Bone marrow (tissue), 2 donors: ENCODE data around the gene LRMDA.

Experiments
- DNase-seq, 2 donors: peaks; one replicate each; lab custom pipeline; 2025; lab: John Stamatoyannopoulos, UW

LRMDA gene

DNA sequence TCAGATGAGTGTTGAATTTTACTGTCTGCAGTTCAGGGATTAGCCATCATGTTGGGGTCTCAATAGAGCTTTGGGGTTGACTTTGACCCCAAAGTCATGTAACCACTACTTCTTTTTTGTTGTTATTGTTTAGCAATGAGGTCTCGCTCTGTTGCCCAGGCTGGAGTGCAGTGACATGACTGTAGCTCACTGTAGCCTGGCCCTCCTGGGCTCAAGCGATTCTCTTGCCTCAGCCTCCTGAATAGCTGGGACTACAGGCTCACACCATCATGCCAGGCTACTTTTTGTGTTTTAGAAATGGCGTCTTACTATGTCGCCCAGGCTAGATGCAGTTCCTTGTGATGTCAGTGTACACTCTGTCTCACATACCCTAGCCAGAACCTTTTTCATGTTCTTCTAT is 598.4 kb downstream of the LRMDA start:
- no peak for DNase-seq

DNA sequence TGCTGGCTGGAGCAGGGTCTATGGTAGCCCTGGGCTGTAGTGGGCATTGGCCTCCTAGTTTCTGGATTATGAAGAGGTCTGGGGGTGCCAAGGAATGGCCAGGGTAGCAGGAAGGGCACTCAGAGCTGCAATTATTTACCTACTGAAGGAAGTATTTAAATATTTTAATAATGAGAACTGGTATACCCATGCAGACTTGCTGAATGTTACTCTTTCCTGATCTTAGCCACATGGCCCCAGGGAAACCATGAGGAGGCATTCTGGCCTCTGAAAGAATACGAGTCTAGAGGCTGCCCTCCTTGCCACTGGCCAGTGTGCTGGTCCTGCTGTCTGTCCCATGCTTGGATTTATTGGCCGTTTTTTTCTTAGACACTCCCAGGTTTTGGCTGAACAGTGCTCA is 599.7 kb downstream of the LRMDA start:
- DNase-seq, result no peak

DNA sequence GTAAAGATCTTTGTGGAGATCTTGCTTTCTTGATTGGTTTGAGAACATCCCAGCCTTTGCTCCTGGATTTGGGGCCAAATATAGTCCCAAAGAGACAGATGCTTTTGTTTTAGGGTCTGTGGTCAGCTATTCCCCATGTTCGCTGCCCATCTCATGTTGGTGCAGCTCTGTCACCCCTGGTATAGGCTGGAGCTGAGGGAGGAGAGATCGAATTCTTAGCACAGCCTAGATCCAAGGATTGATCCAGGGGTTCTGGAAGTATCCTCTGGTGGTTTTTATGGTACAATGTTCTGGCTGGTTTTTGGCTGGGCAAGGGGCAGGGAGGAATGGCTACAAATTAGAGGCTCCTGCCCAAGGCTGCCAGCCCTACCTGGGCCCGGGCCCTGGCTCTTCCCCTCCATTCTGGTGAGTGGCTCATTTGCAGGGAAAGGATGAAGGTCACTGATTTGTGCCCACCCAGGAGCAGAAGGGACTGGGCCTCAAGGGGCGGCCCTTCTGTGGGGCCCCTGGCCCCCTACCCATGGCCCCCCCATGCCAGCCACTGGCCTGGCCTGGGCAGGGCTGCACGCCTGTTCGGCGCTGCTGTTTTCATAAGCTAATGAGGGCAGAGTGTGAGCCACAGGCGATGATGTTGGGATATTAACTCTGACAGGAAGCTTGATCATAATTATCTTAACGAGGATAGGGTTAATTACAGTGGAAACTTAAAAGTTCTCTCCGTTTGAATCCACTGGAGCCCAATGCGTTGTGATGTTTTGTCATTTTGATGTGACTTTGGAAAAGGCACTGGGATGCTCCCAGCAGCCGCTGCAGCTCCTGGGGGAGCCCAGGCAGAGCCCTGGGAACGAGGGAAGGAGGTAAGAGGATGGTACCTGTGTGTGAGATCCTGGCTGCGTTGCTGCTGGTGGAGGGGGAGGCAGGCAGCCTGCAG is 600.6 kb downstream of the LRMDA start:
- no peak for DNase-seq

DNA sequence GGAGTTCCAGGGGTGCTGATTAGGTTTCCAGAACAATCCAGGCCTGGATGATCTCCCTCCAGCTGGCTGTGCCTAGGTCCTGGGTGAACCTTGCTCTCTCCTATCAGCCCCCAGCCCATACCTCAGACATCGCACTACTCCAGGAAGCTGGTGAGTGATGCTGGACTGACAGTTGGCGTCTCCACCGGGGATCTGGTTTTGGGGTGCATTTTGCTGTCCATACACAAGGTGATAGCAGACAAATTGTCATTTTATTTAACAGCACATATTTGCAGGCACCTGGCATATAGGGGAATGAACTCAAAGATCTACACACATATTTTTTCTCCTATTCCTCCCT is 601.2 kb downstream of the LRMDA start:
- no peak for DNase-seq

DNA sequence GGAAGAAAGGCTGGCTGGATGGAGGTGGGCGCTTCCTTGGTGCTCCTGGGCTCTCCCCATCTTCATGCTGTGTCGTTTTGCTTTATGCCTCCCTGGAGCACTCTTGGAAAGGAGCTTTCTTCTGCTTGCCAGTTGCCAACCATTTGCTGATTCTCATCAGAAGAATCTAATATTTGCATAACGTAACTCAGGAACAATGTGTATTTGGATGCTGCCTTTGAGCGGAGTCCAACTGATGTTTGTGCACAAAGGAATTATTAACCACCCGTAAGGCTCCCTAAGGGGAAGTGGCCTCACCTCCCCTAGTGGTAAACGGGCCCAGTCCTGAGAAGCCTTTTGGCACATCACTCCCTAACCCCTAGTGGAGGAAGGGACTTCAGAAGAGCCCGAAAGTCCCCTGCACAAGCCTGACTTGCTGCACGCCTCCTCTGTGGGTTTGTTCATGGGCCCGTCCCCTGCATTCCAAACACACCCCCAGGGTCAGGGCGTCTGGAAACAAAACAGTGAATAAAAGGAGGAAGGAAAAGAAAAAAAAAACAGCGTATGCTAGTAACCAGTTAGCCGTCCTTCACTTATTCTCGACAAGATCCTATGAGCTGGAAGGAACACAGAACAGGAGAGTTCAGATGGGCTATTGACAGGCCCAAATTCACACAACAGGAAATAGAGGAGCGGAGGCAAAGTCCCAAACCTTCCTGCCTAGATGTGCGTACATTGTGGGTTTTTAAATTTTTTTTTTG is 602.2 kb downstream of the LRMDA start:
- no peak for DNase-seq

DNA sequence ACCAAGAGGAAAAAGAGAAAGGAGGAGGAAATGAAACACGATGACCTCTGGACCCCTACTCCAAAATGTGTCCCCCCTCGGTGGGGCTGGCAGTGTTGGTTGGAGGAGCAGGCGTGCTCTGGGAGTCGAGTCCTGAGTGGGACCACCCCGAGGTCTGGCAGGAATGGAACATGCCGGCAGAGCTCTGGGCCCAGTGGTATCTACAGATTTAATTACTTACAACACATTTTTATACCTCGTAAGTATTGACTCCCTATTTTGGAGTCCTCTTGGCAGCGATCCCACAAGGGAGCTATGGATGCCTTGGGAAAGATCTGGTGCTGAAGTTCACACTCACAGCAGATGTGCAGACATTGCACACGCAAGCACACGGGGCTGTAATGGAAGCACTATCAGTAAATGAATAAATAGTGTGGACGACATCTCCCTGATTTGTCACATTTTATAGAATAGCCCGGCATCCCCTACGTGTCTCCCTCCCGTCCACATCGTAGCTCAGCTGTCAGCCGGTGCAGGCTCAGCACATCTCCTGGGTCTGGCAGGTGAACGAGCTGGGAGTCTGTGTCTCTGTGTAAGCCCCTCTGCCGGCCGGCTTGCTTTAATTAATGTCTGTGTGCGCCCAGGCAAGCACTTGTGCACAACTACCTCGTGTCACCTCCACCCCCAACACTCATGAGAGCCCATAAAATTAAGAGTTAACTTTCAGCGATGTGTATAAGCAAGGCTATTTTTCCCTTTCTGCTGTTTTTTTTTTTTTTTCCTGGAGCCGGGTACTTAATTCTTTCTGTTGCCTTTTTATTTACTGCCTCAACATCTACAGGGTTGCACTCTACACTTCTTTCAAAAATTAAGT is 603.2 kb downstream of the LRMDA start:
- no peak for DNase-seq

DNA sequence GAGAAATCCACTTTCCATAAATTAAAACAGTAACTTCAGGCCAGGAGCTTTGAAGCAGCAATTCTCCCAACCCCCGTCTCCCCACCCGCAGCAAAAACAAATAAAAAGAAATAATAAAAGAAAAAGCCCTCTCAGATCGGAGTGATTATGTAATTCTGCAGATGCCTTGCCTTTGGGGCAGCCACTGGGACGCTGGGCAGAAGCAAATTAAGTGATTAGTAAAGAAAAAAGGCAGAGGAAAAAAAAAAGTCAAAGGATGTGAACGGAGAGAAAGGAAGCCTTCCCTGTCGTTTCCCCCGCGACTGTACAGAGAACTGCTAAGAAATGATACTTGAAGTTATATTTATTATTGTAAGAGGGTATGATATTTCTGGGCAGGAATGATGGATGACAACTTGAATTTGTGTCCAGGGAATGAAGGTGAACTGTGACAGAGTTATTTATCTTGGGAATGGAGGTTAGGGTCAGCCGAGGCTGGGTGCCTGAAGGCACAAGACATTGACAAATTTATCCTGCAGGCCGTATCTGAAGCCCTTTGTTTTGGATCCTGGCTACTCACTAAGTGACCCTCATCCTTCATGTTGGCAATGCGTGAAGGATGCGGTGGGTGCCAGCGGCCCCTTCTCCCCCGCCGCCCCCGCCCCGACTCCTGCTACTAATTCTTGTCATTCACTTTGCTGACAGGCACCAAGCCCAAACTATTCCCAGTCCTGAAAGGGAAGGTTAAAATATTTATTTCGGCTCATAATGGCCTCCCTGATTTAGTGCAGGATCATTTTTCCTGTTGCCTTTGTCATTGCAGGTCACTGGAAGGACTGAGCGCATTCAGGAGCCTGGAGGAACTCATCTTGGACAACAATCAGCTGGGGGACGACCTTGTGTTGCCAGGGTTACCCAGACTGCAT is 604.0 kb downstream of the LRMDA start:
- DNase-seq, result no peak

DNA sequence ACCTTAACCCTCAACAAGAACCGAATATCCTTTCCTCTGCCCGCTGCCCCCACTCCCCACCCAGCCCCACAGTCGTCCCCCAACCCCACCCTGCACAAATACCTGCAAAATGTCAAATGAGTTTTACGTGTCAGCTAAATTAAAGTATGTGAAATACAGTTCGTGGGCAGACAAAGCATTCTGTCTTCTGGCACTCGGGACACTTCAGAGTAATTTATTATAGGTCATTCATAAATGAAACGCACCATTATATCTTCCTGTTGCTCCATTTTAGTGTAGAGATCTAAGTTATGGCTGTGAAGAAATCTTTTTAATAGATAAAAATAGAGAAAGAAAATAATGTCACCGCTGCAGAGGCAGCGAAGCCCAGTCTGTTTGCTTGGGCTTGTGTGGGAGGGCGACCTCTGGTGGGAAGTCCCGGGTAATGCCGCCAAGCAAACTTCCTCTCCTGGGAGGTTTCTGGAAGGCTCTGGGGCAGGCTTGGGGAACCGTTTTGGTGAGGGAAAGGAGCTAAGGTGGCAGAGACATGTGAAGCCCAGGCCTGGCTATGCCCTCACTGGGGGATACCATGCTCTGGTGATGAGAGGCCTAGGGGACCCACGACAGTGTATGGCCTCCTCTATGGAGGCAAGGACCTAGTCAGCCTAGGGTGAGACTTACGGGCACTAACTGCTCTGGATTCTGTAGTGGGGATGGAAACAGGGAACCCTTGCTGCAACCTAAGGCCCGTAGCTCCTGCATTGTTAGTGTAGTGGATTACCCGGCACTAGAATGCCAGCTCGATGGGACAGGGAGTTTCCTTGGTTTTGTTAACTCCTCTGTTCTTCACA is 604.9 kb downstream of the LRMDA start:
- peak in 1 of 2 donors; percentile 34 for DNase-seq

DNA sequence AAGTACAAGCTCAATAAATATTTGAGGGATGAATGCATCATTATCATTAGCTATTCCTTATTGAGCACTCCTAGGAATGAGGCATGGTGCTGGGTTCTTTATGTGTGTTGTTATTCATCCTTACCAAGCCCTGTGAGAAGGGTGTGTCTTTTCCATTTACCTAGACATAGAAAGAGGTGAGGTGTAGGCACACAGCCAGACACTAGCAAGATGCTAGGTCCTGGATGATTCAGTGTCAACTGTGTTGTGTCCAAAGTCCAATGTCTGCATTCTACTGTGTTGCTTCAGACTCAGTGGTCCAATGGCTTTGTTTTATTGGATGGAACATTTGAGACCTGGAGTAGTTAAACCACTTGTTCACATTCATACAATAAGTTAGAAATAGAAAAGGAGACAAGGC is 605.5 kb downstream of the LRMDA start:
- no peak for DNase-seq

DNA sequence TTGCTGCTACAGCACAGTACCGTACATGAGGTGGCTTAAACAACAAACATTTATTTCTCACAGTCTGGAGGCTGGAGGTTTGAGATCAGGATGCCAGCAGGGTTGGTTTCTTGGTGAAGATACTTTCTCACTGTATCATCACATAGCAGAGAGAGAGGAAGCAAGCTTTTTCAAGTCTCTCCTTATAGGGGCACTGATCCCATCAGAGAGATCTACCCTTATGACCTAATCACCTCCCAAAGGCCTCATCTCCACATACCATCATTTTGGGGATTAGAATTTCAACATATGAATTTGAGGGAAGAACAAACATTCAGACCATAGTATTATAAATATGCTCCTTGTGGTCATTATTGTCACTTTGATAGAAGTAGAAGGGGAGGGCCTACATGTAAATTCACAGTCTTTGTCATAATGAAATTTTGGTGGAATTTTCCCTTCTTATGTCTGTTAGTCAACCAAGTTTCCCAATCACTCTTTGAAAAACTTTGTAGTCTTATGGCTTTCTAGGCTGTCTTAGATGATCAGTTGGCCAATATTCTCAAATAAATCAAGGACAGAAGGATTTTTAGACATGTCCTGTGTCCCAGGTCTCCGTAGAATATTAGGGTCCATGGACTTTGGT is 606.2 kb downstream of the LRMDA start:
- no peak for DNase-seq

DNA sequence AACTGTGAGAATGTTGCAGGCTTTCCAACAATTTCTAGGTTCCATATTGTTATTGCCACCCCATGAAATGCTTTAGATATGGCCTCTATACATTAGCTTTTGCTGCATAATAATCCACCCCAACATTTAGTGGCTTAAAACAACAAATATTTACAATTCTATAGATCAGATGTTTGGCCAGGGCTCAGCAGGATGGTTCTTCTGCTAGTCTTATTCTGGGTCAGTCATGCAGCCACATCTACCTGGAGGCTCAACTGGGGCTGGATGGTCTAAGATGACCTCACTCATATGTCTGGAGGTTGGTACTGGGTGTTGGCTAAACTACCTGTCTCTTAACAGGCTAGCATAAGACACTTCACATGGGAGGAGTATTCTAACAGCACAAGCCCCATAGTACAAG is 607.3 kb downstream of the LRMDA start:
- DNase-seq, result no peak

DNA sequence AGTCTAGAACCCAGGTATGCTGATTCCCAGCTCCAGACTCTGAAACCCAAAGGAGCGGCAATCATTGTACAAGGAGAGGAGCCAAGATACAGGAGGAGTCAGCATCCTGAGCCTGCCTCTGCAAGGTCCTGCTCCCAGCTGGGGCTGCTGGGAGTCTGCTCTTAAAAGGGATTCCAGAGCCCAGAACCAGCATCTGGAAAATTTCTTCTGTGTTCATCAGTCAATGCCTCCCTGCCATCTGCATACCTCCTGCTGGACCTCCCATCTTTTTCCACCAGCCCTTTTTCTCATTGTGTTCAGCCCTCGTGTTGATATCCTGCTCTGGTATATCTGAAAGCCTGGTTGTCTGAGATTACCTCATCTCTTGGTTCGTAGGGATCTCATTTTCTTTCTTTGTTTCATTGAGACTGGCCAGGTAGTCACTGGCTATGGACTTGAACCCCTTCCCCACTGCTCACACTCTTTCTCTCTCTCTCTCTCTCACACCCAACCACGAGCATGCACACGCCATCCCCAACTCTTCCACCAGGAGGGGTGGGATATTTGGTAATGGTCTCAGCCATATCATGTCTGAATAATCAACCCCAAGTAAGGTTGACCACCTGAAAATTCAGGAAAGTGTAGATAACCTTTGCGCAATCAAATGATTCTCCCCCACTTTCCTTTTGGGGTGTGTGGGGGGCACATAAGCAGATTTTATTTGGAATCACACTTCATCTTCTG is 608.8 kb downstream of the LRMDA start:
- DNase-seq, result no peak

DNA sequence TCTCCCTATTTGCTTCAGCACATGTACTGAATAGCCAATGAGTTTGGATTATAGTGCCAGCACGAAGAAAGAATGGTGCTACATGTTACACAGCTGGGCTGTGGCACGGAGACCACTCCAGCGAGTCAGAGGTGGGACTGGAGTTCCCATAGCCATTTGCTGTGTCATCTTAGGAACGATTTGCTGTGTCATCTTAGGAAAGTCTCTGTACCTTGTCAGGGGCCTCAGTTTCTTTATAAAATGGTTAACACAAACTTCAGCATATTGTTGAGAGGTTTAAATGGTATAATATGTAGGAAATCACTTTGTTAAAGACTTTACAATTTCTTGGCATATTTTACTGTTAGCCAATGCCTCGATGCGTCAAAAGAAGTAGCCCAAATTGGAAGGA is 609.4 kb downstream of the LRMDA start:
- no peak for DNase-seq

DNA sequence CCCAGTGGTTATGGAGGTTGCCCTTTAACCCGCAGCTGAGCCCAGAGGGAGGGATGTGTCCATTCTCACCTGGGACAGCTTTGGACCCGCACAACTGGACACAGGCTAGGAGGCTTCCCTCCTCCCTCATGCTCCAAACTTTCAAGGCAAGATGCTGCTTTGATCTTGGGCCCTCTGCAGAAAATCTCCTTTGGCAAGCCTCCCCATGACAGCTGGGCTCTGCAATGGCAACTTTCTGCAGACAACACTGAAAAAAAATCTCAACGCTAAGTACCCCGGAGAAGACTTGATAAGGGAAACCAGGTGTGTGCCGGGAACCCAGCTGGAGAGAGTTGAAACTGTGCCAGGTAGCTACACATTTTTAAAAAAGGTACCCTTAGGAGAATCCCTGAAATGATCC is 610.1 kb downstream of the LRMDA start:
- DNase-seq, result no peak

DNA sequence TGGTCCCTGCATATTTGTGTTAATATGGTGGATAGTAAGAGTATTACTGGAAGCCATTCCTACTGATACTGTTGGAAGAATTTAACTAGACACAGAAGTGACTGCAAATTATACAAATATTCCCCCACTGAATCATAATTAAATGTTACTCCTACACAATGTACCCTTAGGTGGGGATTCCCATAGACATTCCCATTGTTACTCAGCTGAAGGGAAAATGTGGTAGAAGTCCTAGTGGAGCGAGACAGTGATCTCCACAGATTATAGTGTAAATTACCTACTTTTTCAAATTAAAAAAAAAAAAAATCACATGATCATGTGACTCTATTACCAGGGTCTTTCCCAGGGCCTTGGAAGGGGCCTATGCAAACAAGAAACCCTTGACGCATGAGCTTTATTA is 611.8 kb downstream of the LRMDA start:
- DNase-seq, result no peak

DNA sequence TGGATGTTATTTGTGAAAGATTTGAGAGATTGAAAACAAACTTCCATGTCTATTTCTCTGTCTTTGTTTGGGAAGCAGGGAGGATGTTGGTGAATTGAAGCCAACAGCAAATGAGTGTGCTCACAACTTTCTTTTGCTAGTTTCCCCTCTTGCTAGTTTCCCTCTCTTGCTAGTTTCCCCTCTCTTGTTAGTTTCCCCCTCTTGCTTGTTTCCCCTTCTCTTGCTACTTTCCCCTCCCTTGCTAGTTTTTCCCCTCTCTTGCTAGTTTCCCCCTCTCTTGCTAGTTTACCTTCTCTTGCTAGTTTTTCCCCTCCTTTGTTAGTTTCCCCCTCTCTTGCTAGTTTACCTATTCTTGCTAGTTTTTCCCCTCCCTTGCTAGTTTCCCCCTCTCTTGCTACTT is 613.3 kb downstream of the LRMDA start:
- DNase-seq, result no peak

DNA sequence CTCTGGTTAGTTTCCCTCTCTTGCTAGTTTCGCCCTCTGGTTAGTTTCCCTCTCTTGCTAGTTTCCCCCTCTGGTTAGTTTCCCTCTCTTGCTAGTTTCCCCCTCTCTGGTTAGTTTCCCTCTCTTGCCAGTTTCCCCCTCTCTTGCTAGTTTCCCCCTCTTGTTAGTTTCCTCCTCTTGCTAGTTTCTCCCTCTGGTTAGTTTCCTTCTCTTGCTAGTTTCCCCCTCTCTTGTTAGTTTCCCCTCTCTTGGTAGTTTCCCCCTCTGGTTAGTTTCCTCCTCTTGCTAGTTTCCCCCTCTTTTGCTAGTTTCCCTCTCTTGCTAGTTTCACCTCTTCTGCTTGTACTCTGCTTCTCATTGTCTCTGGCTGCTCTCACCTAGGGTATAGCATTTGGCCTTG is 613.8 kb downstream of the LRMDA start:
- DNase-seq, result no peak

DNA sequence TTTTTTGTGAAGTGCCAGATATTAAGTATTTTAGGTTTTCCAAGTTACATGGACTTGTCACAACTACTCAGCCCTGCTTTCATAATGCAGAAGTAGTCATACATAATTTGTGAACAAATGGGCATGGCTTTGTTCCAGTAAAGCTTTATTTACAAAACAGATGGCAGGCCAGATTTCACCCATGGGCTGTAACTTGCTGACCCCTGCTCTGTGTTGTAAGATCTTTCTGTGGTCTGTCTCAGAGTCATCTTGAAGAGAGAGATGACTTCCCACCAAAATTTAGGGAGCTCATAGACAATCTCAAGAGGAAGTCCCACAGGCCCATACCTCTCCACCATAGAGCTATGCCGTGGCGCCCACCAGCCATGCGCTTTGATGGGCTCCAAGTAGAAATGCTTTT is 616.1 kb downstream of the LRMDA start:
- no peak for DNase-seq

DNA sequence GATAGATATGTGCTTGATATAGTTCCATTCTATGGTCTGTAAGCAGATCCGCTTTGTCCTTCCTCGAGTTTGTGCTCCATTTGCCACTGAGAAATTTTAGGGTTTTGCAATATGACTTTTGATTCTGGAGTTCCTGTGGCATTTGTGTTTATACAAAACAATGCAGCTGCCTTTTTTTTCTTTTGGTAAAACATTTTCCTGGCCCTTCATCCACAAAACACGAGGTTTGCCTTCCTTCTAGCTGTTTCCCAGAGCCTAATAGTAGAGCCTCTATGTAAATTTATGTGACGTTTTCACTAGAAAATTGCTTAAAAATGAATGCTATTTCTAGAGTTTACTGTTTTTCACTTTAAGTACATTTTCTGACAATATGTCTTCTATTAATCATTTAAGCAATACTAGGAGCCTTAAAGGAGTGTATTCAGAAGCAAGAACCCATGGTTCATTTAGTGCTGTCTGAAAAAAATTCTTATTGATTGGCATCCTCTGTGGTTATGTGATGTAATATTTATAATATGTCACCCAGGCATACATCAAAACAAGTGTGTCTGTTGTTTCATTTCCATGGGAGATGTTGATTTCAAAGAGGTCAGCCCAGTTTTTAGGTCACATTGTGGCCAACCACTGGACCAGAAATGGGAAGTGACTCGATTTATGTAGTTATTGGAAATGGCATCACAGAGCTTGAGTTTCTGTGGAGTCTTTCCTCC is 618.3 kb downstream of the LRMDA start:
- no peak for DNase-seq
